Neural cell (in vitro differentiated cells): ENCODE results near the gene SMYD5.

Source experiments
- CTCF ChIP-seq: fragments of 450-650 bp; IDR thresholded peaks from 2 replicates; pipeline ENCODE4 v1.5.1; 2014; ENCODE audit warnings: antibody characterized with exemption, mild to moderate bottlenecking, moderate library complexity; ENCODE audit not compliant: poor library complexity, severe bottlenecking
- EP300 ChIP-seq: fragments of 450-650 bp; conservative IDR thresholded peaks from 2 replicates; pipeline ENCODE4 v1.6.1; 2014; ENCODE audit warnings: antibody characterized with exemption, mild to moderate bottlenecking, moderate library complexity; ENCODE audit not compliant: poor library complexity, severe bottlenecking
- EZH2 ChIP-seq: fragments of 200-600, 300-800 bp; shearing (Covaris generic), sonication (generic); IDR thresholded peaks from 2 replicates; pipeline ENCODE4 v1.6.1; 2014; ENCODE audit warnings: antibody characterized with exemption, low read length, borderline replicate concordance, mild to moderate bottlenecking; ENCODE audit not compliant: insufficient read depth, poor library complexity, severe bottlenecking
- MXI1 ChIP-seq: fragments of 450-650 bp; conservative IDR thresholded peaks from 2 replicates; pipeline ENCODE4 v1.6.1; 2014; ENCODE audit warnings: antibody characterized with exemption, mild to moderate bottlenecking; ENCODE audit not compliant: poor library complexity, severe bottlenecking
- POLR2AphosphoS5 ChIP-seq: IDR thresholded peaks from 2 replicates; pipeline ENCODE4 v1.6.1; 2012
- TAF1 ChIP-seq: IDR thresholded peaks from 2 replicates; pipeline ENCODE4 v1.6.1; 2012; ENCODE audit warnings: low read depth
- TF ChIP-seq, protein P1 (sequence below): IDR thresholded peaks from 2 replicates; pipeline ENCODE4 v1.6.1; 2012; ENCODE audit warnings: borderline replicate concordance

GRCh38 chr2:73197579-73197978 lies 16.5 kb upstream of the SMYD5 start:
- no peak for TF ChIP-seq CTCF
- TF ChIP-seq POLR2AphosphoS5 = no peak
- TF ChIP-seq EP300 = no peak
- no peak for TF ChIP-seq MXI1
- no peak for TF ChIP-seq TAF1
- TF ChIP-seq EZH2 = no peak
- TF ChIP-seq, protein P1, sequence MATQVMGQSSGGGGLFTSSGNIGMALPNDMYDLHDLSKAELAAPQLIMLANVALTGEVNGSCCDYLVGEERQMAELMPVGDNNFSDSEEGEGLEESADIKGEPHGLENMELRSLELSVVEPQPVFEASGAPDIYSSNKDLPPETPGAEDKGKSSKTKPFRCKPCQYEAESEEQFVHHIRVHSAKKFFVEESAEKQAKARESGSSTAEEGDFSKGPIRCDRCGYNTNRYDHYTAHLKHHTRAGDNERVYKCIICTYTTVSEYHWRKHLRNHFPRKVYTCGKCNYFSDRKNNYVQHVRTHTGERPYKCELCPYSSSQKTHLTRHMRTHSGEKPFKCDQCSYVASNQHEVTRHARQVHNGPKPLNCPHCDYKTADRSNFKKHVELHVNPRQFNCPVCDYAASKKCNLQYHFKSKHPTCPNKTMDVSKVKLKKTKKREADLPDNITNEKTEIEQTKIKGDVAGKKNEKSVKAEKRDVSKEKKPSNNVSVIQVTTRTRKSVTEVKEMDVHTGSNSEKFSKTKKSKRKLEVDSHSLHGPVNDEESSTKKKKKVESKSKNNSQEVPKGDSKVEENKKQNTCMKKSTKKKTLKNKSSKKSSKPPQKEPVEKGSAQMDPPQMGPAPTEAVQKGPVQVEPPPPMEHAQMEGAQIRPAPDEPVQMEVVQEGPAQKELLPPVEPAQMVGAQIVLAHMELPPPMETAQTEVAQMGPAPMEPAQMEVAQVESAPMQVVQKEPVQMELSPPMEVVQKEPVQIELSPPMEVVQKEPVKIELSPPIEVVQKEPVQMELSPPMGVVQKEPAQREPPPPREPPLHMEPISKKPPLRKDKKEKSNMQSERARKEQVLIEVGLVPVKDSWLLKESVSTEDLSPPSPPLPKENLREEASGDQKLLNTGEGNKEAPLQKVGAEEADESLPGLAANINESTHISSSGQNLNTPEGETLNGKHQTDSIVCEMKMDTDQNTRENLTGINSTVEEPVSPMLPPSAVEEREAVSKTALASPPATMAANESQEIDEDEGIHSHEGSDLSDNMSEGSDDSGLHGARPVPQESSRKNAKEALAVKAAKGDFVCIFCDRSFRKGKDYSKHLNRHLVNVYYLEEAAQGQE = no peak
